LNCaP clone FGC (cell line): Measurements from ENCODE around the gene GRIA1.

Experiments used
- DNase-seq: peaks from one replicate; pipeline ENCODE4 v3.0.0-alpha.2; 2011; ENCODE audit warnings: low read depth
- H3K4me3 ChIP-seq: 2 replicates; pipeline ENCODE4 v1.5.1; 2011; ENCODE audit warnings: mild to moderate bottlenecking, low read depth, low read length, control low read depth
- TF ChIP-seq, protein P1 (sequence below): IDR thresholded peaks from 2 replicates; pipeline ENCODE4 v1.5.1; 2012; ENCODE audit warnings: mild to moderate bottlenecking; ENCODE audit not compliant: control insufficient read depth, insufficient read depth; ENCODE audit errors: extremely low read depth

The GRIA1 gene

DNA sequence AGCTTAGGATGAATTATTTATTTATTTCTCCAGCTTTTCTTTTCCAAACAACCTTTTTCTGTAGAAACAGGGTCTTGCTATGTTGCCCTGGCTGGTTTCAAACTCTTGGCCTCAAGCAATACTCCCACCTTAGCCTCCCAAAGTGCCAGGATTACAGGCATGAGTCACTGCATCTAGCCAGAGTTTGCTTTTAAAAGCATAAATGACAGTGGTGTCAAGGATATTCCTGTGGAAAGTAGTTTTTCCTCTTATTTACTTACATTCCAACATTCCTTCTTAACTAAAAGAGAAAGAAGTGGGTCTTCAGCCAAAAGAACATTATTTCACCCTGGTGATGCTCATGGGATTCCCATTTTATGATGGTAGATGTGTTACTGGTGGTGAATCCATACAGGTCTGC is 62.4 kb downstream of the GRIA1 start:
- DNase-seq = no peak
- no peak overlapping the region for H3K4me3 ChIP-seq
- TF ChIP-seq, protein P1, sequence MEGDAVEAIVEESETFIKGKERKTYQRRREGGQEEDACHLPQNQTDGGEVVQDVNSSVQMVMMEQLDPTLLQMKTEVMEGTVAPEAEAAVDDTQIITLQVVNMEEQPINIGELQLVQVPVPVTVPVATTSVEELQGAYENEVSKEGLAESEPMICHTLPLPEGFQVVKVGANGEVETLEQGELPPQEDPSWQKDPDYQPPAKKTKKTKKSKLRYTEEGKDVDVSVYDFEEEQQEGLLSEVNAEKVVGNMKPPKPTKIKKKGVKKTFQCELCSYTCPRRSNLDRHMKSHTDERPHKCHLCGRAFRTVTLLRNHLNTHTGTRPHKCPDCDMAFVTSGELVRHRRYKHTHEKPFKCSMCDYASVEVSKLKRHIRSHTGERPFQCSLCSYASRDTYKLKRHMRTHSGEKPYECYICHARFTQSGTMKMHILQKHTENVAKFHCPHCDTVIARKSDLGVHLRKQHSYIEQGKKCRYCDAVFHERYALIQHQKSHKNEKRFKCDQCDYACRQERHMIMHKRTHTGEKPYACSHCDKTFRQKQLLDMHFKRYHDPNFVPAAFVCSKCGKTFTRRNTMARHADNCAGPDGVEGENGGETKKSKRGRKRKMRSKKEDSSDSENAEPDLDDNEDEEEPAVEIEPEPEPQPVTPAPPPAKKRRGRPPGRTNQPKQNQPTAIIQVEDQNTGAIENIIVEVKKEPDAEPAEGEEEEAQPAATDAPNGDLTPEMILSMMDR = no peak

DNA sequence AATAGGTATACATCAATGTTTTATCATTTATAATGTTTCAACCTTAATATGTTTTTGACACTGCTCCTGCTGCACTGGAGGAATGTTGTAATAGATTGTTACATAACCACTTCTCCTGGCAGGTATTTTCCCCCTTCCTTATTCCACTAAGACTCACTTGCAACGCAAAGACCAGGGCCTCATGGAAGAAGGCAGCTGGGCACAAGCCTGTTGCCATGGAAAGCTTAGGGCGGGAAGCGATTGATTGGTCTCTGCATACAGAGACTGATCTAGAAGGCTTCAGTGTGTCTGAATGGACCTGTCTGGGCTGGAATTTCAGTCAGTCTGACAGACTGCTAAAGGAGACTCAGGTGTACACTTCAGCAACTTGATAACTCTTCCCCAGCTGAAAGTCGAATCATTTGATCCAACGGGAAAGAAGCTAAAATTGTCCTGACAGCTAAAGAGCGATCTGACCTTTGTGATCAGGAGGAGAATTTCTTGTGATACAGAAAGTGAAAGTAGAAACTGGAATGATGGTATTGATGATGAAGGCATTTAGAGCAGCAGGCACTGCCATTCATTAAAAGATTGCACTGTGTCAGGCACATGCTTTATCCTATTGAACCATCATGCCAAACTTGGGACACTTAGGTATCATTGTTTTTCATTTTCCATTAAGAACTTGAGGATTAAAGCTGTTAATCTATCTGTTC is 65.1 kb downstream of the GRIA1 start:
- TF ChIP-seq, protein P1 = no peak
- no peak overlapping the region for H3K4me3 ChIP-seq
- no peak for DNase-seq

DNA sequence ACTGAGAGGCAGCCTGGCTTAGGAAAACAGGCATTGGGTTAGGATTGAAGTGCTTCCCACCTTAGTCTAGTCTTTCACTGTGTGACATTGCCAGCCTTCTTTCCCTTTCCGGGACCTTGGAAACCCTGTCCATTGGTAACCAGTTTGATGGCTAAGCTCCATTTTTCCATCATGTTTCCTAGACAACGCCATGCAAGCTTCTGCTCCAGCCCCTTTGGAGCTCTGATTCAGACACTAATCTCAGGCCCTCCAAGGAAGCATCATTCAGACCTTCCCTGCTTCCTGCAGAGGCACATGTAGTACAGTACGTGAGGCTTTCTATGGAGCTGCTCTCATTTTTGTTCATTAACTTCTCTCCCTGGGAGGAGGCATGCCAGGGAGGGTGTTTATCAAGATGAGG is 68.5 kb downstream of the GRIA1 start:
- H3K4me3 ChIP-seq = no peak overlapping the region
- TF ChIP-seq, protein P1 = no peak
- DNase-seq = no peak

DNA sequence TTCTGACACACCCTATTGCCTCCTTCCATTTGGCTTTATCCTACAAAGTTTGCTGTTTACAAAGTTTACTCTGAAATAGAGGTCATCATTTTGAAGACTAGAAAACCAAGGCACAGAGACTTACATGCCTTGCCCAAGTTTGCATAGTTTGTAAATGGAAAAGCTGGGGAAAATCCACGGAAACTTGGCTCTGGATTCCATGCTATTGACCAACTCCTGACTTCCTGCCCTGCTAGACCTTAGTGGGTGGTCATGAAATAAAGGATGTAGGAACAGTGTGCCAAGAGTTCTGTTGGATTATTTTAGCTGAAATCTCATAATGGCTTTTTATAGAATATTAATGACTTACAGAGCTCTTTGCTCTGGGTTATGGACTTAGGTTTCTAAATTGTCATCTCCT is 69.5 kb downstream of the GRIA1 start:
- no peak overlapping the region for H3K4me3 ChIP-seq
- TF ChIP-seq, protein P1 = no peak
- no peak for DNase-seq

DNA sequence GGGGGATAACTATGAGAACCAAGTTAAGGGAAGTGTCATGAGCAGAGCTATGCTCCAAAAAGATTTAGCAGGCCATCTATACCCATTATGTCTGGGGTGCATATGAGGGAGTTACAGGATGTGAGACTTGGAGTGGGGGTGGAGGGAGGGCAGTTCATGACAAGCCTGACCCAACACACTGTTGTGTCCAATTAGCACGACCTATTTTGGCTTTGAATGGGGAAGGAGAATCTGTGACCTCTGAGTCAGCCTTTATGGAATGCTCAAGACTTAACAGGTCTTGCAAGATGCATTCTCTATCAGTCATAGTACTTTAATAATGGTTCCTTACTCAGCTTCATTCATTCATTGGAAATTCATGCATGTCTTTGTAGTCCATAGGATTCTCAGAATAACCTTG is 71.7 kb downstream of the GRIA1 start:
- TF ChIP-seq, protein P1 = no peak
- no peak overlapping the region for H3K4me3 ChIP-seq
- DNase-seq = no peak

DNA sequence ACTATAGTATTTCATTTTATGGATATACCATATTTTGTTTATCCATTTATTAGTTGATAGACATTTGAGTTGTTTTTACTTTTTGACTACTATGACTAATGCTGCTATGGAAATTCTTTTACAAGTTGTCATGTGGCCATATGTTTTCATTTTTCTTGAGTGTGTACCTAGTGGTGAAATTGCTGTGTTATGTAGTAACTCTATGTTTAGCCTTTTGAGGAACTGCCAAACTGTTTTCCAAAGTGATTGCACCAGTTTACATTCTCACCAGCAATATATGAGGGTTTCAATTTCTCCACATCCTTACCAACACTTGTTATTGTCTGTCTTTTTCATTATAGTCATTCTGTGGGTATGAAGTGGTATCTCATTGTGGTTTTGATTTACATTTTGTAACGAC is 75.4 kb downstream of the GRIA1 start:
- no peak for DNase-seq
- TF ChIP-seq, protein P1 = no peak
- H3K4me3 ChIP-seq = no peak overlapping the region

DNA sequence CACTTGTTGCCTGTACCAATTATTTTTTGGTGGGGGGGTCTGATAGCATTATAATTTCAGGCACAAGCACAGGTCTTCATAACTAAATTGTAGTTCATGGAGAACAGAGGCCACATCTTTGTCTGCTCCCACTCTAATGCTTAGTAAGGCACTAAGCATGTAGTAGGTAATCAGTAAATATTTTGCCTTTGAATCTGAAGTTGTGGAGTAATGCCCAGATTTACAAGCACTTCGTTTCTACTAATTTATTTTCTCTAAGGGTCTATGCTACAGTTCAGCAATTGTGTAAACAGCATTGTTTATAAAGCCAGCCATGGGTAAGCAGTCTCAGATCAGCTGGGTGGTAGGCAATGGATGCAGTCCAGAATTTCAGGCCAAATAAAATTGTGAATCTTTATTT is 78.6 kb downstream of the GRIA1 start:
- no peak overlapping the region for H3K4me3 ChIP-seq
- TF ChIP-seq, protein P1 = no peak
- no peak for DNase-seq
